ENCODE data around the gene EFNA3. TPM values are rescaled to one million over a fixed set of nuclear protein-coding genes. Genes with fewer than 3 reads are reported as not detected.

Gene EFNA3
- total RNA-seq, 1 donor from 2014 or later, result 0.56 TPM

DNA sequence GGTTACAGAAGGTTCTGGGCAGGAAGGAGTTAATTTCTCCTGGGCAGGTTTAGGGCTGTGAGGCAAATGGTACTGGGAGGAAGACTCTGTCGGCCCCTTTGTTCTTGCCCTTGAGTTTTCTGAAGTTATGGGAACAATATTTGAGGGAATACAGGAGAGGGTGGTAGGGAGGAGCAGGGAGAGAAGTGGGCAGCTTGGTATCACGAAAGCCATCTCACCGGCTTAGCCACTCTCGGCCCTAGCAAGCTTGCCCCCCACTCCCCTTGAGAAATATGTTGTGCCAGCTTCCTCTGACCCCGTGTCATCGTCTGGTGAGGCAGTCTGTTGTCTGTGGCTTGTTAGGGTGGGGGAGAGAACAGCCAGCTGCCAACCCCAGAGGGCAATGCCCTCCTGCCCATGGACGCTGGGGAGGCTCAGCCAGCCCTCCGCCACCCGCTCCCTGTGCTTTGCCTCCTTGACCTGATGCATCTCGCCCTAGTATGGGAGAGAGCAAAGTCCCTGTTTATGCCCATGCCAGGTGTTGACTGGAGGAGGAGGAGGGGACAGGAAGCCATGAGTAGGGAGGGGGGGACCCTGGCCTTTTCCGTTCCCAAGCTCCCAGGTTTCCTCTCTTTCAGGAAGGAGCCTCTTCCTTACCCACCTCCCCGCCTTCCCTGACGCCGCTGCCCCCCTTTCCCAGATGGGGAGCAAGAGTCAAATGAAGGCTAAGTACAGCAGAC, 50.3 kb downstream of the EFNA3 start:
- DNase-seq (ENCODE audit: low read depth), result peak; percentile 46

DNA sequence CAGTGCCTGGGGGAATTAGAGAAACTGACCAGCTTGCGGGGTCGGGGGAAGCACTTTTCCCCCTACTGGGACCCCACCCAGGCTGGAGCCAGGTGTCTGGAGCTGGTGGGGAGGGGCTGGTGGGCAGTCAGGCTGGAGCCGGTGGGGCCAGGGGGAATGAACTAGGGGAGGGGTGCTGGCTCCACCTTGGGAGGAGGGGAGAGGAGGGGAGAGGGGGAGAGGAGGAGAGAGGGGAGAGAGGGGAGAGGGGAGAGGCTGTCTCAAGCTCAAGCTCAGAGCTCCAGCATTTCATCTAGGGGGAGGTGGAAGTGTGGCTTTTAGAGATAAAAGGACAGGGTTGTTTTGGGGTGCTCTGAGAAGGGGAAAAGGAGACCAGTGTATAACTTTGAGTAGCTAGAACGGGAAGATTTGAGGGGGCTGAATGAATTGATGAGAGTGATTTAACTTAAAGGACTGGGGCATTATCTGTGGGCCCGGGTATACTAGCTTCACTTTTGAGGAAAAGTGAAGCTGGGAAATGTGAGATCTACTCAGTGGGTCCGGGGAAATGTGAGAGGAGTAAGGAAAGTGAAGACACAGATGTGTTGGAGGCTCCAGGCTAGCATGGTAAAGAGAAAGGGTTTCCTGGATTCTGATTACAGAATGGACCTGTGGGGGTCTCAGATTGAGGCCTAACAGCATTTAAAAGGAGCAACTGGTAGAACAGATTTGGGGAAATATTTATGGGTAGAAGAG, 51.8 kb downstream of the EFNA3 start:
- DNase-seq (ENCODE audit: low read depth), result no peak

DNA sequence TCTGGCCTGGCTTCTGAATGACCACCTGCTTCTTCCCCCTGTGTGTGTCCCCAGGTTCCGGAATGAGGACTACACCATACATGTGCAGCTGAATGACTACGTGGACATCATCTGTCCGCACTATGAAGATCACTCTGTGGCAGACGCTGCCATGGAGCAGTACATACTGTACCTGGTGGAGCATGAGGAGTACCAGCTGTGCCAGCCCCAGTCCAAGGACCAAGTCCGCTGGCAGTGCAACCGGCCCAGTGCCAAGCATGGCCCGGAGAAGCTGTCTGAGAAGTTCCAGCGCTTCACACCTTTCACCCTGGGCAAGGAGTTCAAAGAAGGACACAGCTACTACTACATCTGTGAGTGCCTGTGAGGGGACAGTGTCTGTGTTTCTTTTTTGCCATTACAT, 52.6 kb downstream of the EFNA3 start:
- DNase-seq (ENCODE audit: low read depth), result no peak

DNA sequence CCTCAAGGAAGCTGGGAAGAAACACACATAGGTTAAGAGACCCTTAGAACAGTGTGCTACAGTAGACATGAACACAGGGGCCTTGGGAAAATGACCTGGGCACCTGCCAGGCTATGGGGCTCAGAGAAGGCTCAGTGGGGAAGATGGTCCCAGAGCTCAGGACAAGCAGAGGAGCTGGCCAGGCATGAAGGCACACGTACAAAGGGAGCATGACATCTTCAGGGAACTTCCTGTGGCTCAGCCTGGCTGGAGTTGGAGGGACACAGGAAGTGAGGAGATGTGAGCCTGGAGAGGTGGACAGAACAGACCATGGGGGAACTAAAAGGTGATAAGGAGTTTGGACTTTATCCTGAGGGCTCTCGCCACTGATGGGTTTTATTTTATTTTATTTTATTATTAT, 53.2 kb downstream of the EFNA3 start:
- no peak for DNase-seq (ENCODE audit: low read depth)

DNA sequence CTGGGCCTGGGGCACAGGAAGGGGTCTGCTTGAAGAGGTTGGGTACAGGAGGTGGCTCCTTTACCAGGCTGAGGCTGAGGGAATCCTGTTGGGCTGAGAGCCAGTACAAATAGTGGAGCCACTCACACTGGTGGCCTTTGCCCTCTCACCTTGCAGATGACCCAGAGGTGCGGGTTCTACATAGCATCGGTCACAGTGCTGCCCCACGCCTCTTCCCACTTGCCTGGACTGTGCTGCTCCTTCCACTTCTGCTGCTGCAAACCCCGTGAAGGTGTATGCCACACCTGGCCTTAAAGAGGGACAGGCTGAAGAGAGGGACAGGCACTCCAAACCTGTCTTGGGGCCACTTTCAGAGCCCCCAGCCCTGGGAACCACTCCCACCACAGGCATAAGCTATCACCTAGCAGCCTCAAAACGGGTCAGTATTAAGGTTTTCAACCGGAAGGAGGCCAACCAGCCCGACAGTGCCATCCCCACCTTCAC, 55.2 kb downstream of the EFNA3 start:
- DNase-seq (ENCODE audit: low read depth), result no peak

DNA sequence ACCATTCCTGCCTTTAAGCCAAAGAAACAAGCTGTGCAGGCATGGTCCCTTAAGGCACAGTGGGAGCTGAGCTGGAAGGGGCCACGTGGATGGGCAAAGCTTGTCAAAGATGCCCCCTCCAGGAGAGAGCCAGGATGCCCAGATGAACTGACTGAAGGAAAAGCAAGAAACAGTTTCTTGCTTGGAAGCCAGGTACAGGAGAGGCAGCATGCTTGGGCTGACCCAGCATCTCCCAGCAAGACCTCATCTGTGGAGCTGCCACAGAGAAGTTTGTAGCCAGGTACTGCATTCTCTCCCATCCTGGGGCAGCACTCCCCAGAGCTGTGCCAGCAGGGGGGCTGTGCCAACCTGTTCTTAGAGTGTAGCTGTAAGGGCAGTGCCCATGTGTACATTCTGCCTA, 55.7 kb downstream of the EFNA3 start:
- DNase-seq (ENCODE audit: low read depth), result no peak

DNA sequence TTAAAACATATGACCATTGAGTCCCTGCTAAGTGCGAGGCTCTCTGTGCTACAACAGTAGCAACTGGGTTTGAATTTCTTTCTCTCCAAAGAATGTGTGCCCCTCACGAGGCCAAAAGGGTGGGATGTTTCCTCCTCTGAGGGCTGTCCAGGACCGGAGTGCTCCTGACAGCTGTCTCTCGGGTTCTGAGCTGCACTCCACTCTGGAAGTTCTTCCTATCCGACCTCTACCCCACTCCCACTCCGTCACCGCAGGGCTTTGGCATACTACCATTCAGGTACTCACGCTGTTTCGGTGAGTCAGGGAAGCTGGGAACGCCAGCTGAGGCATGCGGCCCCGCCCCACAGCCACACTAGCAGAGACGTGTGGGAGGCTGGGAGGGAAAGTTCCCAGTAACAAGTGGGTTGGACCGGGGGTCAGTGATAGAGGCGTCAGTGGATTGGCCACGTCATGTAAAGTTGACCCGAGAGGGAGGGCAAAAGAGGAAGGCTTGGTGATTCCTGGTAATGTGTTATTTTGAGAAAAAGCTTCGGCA, 56.3 kb downstream of the EFNA3 start:
- DNase-seq (ENCODE audit: low read depth), result peak; percentile 96

DNA sequence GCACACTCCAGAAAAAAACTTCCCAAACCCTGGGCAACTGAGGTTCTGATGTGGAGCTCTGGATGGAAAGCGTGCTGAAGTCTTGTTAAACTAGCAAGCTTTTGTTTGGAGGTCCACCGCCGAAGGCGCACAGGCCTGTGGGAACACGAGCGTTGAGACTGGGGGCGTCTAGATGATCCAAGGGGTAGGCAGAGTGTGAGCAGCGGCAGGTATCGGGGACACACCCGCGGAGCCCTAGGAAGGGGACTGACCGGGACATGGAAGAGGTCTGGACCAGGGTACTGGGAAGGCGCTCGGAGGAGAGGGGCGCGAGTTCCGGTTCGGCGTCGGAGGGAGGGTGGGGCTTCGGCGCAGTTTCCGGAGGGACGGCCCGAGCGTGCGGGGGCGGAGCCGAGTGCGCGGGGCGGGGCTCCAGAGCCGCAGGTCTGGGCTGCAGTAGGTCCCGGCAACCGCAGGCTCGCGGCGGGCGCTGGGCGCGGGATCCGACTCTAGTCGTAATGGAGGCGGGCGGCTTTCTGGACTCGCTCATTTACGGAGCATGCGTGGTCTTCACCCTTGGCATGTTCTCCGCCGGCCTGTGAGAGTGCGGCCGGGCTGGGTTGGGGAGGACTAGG, 56.9 kb downstream of the EFNA3 start, which contains the start of gene SLC50A1:
TSS of gene SLC50A1 (plus strand) at position 438 of the 614 bp plus-strand sequence. CDS start at position 498, 60 bp downstream.
- peak; percentile 95 for DNase-seq (ENCODE audit: low read depth)

DNA sequence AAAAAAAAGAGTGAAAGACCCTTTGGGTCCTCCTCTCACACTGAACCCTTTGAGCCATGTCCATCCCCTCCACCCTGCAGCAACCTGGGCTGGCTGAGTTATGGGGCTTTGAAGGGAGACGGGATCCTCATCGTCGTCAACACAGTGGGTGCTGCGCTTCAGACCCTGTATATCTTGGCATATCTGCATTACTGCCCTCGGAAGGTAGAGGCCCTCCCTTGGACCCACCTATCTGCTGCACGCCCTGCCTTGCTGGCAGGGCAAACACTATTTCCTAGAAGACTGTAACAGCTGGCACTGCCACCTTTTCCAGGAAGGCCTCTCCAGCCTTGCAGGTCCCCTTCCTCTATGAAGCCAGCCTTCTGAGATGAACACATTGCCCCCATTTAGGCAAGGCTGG, 58.1 kb downstream of the EFNA3 start:
- DNase-seq (ENCODE audit: low read depth), result no peak

Other genes starting within 250 kb of the EFNA3 start
- 30.8 and 41.3 TPM in 2 replicates for gene KCNN3, start 208.6 kb upstream of the EFNA3 start, total RNA-seq
- gene PMVK, start 142.1 kb upstream of the EFNA3 start, total RNA-seq, result 10.9 and 11.3 TPM in 2 replicates
- gene PBXIP1, start 122.7 kb upstream of the EFNA3 start, total RNA-seq, result 535 and 641 TPM in 2 replicates
- gene PYGO2, start 117.1 kb upstream of the EFNA3 start, total RNA-seq, result 25.8 and 31.0 TPM in 2 replicates
- gene SHC1, start 108.1 kb upstream of the EFNA3 start, total RNA-seq, result 165 and 171 TPM in 2 replicates
- 26.6 and 33.5 TPM in 2 replicates for gene CKS1B, start 104.2 kb upstream of the EFNA3 start, total RNA-seq
- 27.2 and 28.1 TPM in 2 replicates for gene FLAD1, start 95.5 kb upstream of the EFNA3 start, total RNA-seq
- gene LENEP, start 85.3 kb upstream of the EFNA3 start, total RNA-seq, result not detected in 2 replicates
- 24.6 and 26.6 TPM in 2 replicates for gene ZBTB7B, start 76.0 kb upstream of the EFNA3 start, total RNA-seq
- gene DCST2, start 45.1 kb upstream of the EFNA3 start, total RNA-seq, result not detected in 2 replicates
- gene DCST1, start 45.0 kb upstream of the EFNA3 start, total RNA-seq, result not detected in 2 replicates
- gene ADAM15, start 27.5 kb upstream of the EFNA3 start, total RNA-seq, result 27.3 and 33.3 TPM in 2 replicates
- gene EFNA4, start 15.1 kb upstream of the EFNA3 start, total RNA-seq, result 4.9 and 8.3 TPM in 2 replicates
- 0.59 and 1.4 TPM in 2 replicates for gene EFNA1, start 49.0 kb downstream of the EFNA3 start, total RNA-seq
- 12.2 and 13.4 TPM in 2 replicates for gene SLC50A1, start 57.0 kb downstream of the EFNA3 start, total RNA-seq
- 83.9 and 90.0 TPM in 2 replicates for gene DPM3, start 61.7 kb downstream of the EFNA3 start, total RNA-seq
- 51.3 and 81.4 TPM in 2 replicates for gene KRTCAP2, start 94.5 kb downstream of the EFNA3 start, total RNA-seq
- 0.62 and 0.94 TPM in 2 replicates for gene TRIM46, start 95.0 kb downstream of the EFNA3 start, total RNA-seq
- gene THBS3, start 129.1 kb downstream of the EFNA3 start, total RNA-seq, result 40.9 and 52.1 TPM in 2 replicates
- gene MTX1, start 129.9 kb downstream of the EFNA3 start, total RNA-seq, result 15.1 and 18.8 TPM in 2 replicates
- gene ENTREP3, start 176.6 kb downstream of the EFNA3 start, total RNA-seq, result 7.5 and 13.1 TPM in 2 replicates
- 106 and 130 TPM in 2 replicates for gene SCAMP3, start 183.5 kb downstream of the EFNA3 start, total RNA-seq
- 24.8 and 26.8 TPM in 2 replicates for gene CLK2, start 194.7 kb downstream of the EFNA3 start, total RNA-seq
- 2.1 and 3.0 TPM in 2 replicates for gene HCN3, start 198.6 kb downstream of the EFNA3 start, total RNA-seq
- gene PKLR, start 222.6 kb downstream of the EFNA3 start, total RNA-seq, result not detected in 2 replicates
- 369 and 536 TPM in 2 replicates for gene FDPS, start 230.0 kb downstream of the EFNA3 start, total RNA-seq
- gene RUSC1, start 242.1 kb downstream of the EFNA3 start, total RNA-seq, result 16.1 and 18.8 TPM in 2 replicates

Data from myocyte (in vitro differentiated cells).